Lower leg skin (tissue), 3 donors: ENCODE data around the gene SRMS.

ENCODE experiments used
- POLR2A ChIP-seq, 2 donors: fragments of 450-650 bp; IDR thresholded peaks; one replicate each; pipeline ENCODE4 v1.6.1; 2016 to 2017; ENCODE audit warnings: antibody characterized with exemption in 2 of 2, mild to moderate bottlenecking in 1 of 2, moderate library complexity in 1 of 2
- TF ChIP-seq, protein P1 (sequence below), 3 donors: fragments of 450-650 bp; IDR thresholded peaks; one replicate each; pipeline ENCODE4 v1.5.1; 2016; ENCODE audit warnings: antibody characterized with exemption in 3 of 3, mild to moderate bottlenecking in 3 of 3, moderate library complexity in 2 of 3

DNA sequence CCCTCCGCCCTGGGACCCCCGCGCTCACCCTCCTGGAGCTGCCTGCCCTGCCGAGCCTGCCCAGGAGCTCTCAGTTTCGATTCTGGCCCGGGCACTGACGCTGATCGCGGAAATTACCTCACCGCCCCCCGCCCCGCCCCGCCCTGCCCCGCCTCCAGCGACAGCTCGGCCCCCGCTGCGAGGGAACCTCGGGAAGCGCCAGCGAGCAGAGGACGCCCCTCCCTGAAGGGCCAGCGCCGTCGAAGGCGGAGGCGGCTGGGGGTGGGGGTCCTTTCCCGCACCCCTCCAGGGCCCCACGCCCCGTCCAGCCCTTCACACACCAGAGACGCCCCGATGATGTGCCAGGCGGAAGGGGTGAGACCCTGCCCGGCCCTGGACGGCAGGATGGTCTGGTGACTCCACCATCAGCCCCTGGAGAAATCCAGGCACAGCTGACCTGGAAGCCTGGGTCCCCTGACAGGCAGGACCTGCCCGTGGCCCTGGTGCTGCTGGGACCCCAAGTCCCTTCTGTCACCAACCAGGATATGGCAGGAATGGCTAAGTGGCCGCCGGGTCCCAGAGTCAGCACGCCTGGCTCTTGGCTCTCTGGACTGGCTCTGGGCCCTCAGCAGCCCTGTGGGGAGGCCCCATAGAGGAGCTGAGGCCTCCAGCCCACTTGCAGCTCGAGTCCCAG, 26.7 kb upstream of the SRMS start, which contains the start of gene HELZ2:
- TF ChIP-seq, protein P1, sequence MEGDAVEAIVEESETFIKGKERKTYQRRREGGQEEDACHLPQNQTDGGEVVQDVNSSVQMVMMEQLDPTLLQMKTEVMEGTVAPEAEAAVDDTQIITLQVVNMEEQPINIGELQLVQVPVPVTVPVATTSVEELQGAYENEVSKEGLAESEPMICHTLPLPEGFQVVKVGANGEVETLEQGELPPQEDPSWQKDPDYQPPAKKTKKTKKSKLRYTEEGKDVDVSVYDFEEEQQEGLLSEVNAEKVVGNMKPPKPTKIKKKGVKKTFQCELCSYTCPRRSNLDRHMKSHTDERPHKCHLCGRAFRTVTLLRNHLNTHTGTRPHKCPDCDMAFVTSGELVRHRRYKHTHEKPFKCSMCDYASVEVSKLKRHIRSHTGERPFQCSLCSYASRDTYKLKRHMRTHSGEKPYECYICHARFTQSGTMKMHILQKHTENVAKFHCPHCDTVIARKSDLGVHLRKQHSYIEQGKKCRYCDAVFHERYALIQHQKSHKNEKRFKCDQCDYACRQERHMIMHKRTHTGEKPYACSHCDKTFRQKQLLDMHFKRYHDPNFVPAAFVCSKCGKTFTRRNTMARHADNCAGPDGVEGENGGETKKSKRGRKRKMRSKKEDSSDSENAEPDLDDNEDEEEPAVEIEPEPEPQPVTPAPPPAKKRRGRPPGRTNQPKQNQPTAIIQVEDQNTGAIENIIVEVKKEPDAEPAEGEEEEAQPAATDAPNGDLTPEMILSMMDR (IDR thresholded peaks at IDR 0.05): peak in 1 of 3 donors; percentile 21
- no peak for TF ChIP-seq POLR2A (IDR thresholded peaks at IDR 0.05)
